ENCODE data around the gene WDR86.

DNA sequence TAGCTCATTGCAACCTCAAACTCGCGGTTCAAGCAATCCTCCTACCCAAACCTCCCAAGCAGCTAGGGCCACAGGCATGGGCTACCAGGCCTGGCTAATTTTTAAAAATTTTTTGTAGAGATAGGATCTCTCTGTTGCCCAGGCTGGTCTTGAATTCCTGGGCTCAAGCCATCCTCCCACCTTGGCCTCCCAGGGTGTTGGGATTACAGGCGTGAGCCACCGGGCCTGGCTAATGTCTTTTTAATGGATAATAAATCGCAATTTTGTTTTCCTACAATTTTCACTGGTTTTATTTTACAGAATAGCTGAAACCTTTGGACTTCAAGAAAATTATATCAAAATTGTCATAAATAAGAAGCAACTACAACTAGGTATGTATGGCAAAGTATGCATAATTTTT lies 57.3 kb downstream of the WDR86 start:
- TF ChIP-seq, protein P1, sequence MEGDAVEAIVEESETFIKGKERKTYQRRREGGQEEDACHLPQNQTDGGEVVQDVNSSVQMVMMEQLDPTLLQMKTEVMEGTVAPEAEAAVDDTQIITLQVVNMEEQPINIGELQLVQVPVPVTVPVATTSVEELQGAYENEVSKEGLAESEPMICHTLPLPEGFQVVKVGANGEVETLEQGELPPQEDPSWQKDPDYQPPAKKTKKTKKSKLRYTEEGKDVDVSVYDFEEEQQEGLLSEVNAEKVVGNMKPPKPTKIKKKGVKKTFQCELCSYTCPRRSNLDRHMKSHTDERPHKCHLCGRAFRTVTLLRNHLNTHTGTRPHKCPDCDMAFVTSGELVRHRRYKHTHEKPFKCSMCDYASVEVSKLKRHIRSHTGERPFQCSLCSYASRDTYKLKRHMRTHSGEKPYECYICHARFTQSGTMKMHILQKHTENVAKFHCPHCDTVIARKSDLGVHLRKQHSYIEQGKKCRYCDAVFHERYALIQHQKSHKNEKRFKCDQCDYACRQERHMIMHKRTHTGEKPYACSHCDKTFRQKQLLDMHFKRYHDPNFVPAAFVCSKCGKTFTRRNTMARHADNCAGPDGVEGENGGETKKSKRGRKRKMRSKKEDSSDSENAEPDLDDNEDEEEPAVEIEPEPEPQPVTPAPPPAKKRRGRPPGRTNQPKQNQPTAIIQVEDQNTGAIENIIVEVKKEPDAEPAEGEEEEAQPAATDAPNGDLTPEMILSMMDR (conservative IDR thresholded peaks at IDR 0.05; ENCODE audit: low read length) = no peak
- no peak for TF ChIP-seq EZH2phosphoT487 (IDR thresholded peaks at IDR 0.05; ENCODE audit: borderline replicate concordance)
